HG02798 (cell line): ENCODE results near the gene ENDOD1.

ENCODE experiments used
- ATAC-seq: cut with Tn5 transposase; IDR thresholded peaks from one replicate; pipeline ENCODE4 v1.9.1; 2021; ENCODE audit warnings: mild to moderate bottlenecking; ENCODE audit not compliant: unreplicated experiment, poor library complexity

The ENDOD1 gene

GRCh38 chr11:95074792-95075563 lies 14.7 kb upstream of the ENDOD1 start:
- no peak for ATAC-seq

GRCh38 chr11:95076416-95076815 lies 13.2 kb upstream of the ENDOD1 start:
- peak; percentile 61 for ATAC-seq

- no peak for ATAC-seq
Observed at GRCh38 chr11:95076981-95077380, 12.7 kb upstream of the ENDOD1 start.

DNA sequence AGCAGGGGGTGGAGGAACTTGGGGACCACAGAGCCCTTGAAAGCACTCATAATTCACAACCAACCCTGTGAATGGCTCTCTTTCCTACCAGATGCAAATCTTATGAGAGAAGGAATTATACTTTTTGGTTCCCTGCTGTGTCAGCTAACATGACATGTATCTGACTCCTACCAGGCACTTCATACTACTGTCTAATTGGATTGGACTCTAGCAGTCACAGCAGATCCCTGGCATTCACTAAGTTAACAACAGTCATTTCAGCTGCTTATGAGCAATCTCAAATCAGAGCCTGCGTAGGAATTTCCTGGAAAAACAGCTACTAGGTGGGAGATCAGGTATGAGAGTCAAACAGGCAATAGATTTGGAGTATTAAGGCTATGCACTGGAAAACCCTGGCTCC lies 11.1 kb upstream of the ENDOD1 start:
- ATAC-seq = no peak

- ATAC-seq = no peak
Observed at GRCh38 chr11:95081010-95081409, 8.6 kb upstream of the ENDOD1 start.

DNA sequence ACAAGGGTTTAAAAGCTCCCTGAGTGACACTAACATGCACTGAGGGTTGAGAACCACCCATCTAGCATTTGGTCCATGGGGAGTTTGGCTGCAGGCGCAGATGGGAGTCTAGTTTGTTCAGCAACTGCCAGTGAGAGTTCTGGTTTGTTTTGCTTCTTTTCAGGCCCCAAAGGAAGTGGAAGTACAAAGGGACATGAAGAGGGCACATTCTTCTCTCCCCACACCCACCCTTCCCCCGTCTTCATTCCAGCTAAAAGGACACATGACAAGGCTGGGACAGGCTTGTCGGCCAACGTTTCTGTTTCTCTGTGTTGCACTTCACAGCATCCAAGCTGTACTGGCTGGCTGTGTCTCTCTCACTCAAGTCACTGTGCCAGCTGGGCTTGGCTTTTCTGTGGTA lies 8.2 kb upstream of the ENDOD1 start:
- no peak for ATAC-seq

GRCh38 chr11:95082576-95083001 lies 7.1 kb upstream of the ENDOD1 start:
- no peak for ATAC-seq

DNA sequence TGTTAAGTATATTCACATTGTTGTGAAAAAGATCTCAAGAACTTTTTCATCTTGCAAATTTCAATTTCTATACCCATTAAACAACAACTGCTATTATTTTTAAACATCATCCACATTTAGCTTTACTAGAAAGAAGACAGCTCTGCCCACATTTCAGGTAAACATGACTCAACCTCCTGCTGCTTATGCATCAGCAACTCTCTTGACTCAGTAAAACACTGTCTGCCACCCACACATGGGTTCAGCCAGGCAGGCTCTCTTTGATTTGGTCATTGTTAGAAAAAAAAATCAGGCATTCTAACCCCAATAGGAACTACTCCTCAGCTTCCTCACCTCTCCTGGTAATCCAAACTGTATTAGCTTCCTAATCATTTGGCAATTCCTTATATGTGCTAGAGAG lies 5.1 kb upstream of the ENDOD1 start:
- peak; percentile 46 for ATAC-seq

GRCh38 chr11:95085117-95085816 lies 4.4 kb upstream of the ENDOD1 start:
- ATAC-seq = no peak

GRCh38 chr11:95086151-95086550 lies 3.5 kb upstream of the ENDOD1 start:
- no peak for ATAC-seq

- ATAC-seq = no peak
Observed at GRCh38 chr11:95086836-95087570, 2.6 kb upstream of the ENDOD1 start.

- peak; percentile 51 for ATAC-seq
Observed at GRCh38 chr11:95088946-95089619, 563 bp upstream of the ENDOD1 start.

DNA sequence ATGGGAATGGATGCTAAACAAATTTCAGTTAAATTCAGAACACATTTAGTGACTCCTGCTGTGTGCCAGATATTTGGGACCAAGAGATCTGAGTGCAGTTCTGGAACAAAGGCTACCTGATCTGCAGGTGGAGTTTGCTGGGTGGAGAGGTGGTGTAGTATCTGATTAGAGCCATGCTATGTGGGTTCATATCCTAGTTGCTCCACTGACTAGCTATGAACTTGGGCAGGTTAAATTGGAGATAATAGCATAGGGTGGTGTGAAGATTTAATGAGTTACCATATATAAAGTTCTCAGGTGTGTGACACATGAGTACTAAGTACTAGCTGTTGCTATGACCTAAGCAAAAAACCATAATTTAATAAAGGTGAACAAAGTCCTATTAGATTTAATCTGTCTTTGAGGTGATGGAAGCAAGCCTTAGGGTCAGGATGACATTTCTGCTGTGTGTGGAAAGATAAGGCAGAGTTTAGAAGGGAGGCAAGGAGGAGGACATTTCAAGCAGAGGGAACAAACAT lies 2.1 kb downstream of the ENDOD1 start:
- ATAC-seq = no peak

DNA sequence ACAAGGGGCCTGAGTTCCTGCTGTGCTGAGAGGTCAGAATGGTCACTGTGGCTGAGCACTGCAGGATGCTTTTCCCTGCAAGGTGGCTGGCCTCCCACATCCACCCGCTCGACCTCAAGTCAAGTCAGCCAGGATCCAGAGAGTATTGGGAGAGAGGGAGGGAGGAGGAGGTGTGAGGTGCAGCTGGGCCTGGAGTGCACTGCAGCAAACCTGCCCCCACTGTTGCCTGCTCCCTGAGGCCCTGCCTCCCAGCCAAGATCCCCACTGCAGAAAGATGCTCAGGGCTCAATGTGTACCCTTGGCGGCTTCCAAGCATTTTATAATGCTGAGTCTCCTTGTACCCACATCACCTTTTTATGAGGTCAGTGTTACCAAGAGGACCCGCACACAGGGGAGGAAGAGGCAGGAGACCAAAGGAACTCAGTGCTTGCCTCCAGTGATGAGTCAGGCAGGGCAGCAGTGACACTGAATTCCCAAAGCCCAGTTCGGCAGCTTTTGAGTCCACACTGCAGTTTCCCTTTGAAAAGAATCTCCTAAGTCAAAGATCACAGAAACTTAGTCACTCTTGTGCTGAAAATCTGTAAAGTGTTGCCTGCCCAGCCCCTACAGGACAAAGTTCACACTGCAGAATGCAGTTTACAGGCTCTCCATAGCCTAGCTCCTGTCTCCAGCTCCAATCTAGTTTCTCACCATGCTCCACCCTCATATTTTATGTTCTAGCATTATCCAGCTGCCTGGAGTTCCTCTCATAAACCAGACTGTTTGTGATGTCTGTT lies 3.1 kb downstream of the ENDOD1 start:
- peak; percentile 13 for ATAC-seq

DNA sequence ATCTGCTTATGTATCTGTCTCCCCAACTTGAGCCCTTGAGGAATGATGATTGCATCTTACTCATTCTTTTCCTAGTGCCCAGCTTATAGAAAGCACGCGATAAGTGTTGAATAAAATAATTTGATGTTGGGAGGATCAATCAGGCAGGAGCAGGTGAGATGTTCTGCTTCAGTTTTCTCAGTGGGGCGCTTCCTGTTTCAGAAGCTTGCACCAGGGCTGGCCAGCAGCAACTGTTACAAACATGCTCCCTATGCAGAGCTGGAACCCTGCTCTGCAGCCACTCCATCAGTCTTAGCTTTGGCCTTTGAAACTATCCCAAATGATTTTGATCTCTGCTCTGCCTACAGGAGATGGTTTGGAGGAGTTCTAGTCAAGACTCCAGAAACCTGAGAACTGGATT lies 3.9 kb downstream of the ENDOD1 start:
- ATAC-seq = no peak

DNA sequence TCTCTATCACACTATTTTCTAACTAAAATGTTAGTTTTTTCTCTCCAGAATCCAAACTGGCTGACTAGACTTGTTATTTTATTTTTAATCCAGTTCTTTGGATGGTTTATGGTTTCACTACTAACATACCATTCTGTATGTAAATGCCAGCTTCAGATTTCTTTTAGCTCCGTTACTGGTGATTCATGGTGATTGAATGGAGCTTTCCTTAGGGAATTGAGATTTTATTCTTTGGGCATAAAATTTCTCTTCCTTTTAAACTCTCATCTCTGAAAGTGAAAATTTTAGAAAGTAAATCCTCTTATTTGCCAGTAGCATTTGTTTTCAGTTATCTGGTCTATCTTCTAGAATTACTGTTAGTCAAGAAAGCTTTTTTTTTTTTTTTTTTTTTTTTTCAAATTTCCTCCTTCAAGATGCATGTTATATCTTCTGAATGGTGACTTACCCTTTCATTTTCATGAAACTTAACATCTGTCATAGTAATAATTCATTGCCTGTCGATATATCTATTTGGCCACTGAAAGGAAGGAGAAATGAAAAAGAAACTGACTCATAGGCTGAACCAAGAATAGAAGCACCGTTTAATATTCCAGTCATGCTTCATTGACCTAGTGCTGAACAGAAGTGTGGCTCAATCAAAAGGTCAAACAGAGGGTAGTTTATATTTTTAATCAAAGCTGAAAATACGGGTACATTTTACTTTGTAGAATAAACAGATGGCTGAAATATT lies 6.4 kb downstream of the ENDOD1 start:
- peak; percentile 83 for ATAC-seq

DNA sequence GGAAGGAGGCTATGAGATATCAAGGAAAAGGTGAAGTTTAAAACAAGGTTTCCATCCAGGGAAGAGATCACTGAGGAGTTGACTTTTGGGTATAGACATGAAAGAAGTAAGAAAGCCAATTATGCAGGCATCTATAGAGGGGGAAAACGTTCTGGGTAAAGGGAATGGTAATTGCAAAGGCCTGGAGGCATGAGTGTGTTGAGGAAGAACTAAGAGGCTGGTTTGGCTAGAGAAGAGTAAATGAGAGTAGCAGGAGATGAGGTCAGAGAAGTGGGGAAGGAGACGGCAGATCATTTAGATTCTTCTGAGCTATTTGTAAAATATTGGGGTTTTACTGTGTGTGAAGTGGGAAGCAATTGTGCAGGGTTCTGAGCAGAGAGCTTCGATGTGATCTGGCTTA lies 7.6 kb downstream of the ENDOD1 start:
- no peak for ATAC-seq

- ATAC-seq = no peak
Observed at GRCh38 chr11:95098826-95099225, 9.2 kb downstream of the ENDOD1 start.

DNA sequence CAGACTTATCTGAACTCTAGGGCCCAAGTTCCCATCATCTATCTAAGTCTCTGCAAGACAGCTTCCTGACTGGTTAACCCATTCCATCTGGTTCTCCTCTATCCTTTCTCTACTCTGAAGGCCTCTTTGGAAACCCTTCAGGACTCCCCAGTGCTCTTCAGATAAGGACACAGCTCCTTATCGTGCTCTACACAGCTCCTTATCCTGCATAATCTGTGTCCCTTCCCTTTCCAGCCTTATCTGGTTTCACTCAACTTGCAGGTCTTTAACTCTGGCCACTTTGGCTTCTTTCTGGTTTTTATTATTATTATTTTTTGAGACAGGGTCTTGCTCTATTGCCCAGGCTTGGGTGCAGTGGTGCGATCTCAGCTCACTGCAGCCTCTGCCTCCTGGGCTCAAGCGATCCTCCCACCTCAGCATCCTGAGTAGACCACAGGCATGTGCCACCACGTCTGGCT lies 10.6 kb downstream of the ENDOD1 start:
- ATAC-seq = no peak
